Measurements from ENCODE around the gene AGAP4.
"Not testable (repeated sequence)": the region's sequence is repeated elsewhere in the genome, so short reads cannot be mapped to it uniquely, and the experiment has no call there.

The AGAP4 gene

GRCh38 chr10:45790694-45791426 is 56.4 kb downstream of the AGAP4 start:
- DNase-seq (ENCODE audit: low read depth): not testable (repeated sequence)

GRCh38 chr10:45789991-45790390 is 57.3 kb downstream of the AGAP4 start:
- not testable (repeated sequence) for DNase-seq (ENCODE audit: low read depth)

- DNase-seq (ENCODE audit: low read depth): not testable (repeated sequence)
Observed at GRCh38 chr10:45787212-45787741, 60.0 kb downstream of the AGAP4 start.

- DNase-seq (ENCODE audit: low read depth): not testable (repeated sequence)
Observed at GRCh38 chr10:45786217-45786616, 61.1 kb downstream of the AGAP4 start.

Data from amniotic epithelial cell (primary cell).